ENCODE data around the gene ZBTB26. TPM values are rescaled to one million over a fixed set of nuclear protein-coding genes. Genes with fewer than 3 reads are reported as not detected.

ZBTB26 gene
- total and polyA plus RNA-seq, 10 of the 15 experiments (the other 5 are each of a cell fraction or from before 2014, with no cell fraction given), result 1.8 to 19.5 (median 4.5) TPM

DNA sequence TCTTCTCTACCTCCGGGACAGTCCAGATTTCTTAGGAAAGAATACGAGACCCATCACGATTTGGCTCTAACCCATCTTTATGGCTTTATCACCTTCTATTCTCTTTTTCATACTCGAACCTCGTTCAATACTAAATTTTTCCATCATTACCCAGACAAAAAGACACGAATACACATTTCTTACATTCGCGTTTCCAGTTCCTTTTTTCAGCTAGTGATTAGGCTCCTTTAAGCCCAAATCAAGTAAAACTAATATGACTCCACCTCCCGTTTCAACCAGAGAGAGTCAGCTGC lies 18.7 kb downstream of the ZBTB26 start (continued):
- TF ChIP-seq BCL11A (IDR thresholded peaks at IDR 0.05; ENCODE audit: low read depth, low read length) (no peak), DPF2 (IDR thresholded peaks at IDR 0.05) (no peak), TCF3 (IDR thresholded peaks at IDR 0.05; ENCODE audit: borderline replicate concordance, insufficient read depth, low read depth, low read length) (no peak), MXI1 (IDR thresholded peaks at IDR 0.05; ENCODE audit: low read depth, low read length) (no peak), ZNF384 (IDR thresholded peaks at IDR 0.05; ENCODE audit: borderline replicate concordance, low read depth, low read length) (no peak), EP300 (IDR thresholded peaks at IDR 0.05; ENCODE audit: borderline replicate concordance in 1 of 2, control insufficient read depth in 1 of 2, low read depth in 2 of 2, low read length in 2 of 2) (no peak), RFX5 (IDR thresholded peaks at IDR 0.05; ENCODE audit: low read depth, low read length) (no peak), SREBF1 (IDR thresholded peaks at IDR 0.05; ENCODE audit: low read length) (no peak), TBL1XR1 (IDR thresholded peaks at IDR 0.05; ENCODE audit: low read depth, low read length) (no peak)
- TF ChIP-seq, protein P1, sequence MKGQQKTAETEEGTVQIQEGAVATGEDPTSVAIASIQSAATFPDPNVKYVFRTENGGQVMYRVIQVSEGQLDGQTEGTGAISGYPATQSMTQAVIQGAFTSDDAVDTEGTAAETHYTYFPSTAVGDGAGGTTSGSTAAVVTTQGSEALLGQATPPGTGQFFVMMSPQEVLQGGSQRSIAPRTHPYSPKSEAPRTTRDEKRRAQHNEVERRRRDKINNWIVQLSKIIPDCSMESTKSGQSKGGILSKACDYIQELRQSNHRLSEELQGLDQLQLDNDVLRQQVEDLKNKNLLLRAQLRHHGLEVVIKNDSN (IDR thresholded peaks at IDR 0.05; ENCODE audit: borderline replicate concordance, extremely low read length, insufficient read depth, low read depth, low read length), result no peak
- TF ChIP-seq, protein P2, sequence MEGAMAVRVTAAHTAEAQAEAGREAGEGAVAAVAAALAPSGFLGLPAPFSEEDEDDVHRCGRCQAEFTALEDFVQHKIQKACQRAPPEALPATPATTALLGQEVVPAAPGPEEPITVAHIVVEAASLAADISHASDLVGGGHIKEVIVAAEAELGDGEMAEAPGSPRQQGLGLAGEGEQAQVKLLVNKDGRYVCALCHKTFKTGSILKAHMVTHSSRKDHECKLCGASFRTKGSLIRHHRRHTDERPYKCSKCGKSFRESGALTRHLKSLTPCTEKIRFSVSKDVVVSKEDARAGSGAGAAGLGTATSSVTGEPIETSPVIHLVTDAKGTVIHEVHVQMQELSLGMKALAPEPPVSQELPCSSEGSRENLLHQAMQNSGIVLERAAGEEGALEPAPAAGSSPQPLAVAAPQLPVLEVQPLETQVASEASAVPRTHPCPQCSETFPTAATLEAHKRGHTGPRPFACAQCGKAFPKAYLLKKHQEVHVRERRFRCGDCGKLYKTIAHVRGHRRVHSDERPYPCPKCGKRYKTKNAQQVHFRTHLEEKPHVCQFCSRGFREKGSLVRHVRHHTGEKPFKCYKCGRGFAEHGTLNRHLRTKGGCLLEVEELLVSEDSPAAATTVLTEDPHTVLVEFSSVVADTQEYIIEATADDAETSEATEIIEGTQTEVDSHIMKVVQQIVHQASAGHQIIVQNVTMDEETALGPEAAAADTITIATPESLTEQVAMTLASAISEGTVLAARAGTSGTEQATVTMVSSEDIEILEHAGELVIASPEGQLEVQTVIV (IDR thresholded peaks at IDR 0.05; ENCODE audit: borderline replicate concordance, partially characterized antibody), result no peak
